HCT116 (cell line): ENCODE results near the gene SLC25A13. TPM values are rescaled to one million over a fixed set of nuclear protein-coding genes. Genes with fewer than 3 reads are reported as not detected.

Experiments
- ATAC-seq: fragments of 200-7000 bp; cut with Tn5 transposase; 2 replicates; pipeline ENCODE4 v1.9.1; 2020; ENCODE audit warnings: mild to moderate bottlenecking, moderate library complexity
- BruUV-seq: library from RNA; stranded (reverse); fragments of 400-500 nt; replicated peaks from 2 replicates; lab custom pipeline; 2021; lab: Mats Ljungman, UMichigan
- CTCF ChIA-PET: fragments of 300-600 bp; sonication (Branson Sonifier 250); formaldehyde crosslinking; loops from one replicate; lab custom pipeline; 2021; ENCODE audit warnings: antibody characterized with exemption; lab: Charles Lee
- POLR2A ChIA-PET: fragments of 300-600, 350-600 bp; sonication (Branson Sonifier 250); formaldehyde crosslinking; loops from one replicate; lab custom pipeline; 2021; ENCODE audit warnings: antibody characterized with exemption; lab: Charles Lee
- RAD21 ChIA-PET, 2 experiments: fragments of 300-600 bp; sonication (Branson Sonifier 250); formaldehyde crosslinking; loops; one replicate each; lab custom pipeline; 2023; ENCODE audit warnings: low total read pairs in 2 of 2; ENCODE audit not compliant: uncharacterized antibody in 2 of 2, unreplicated experiment in 2 of 2, low non-redundant PET in 1 of 2; lab: Charles Lee
- DNase-seq: peaks from one replicate; pipeline ENCODE4 v3.0.0-alpha.2; 2010; ENCODE audit warnings: low read depth, low spot score
- H2AFZ ChIP-seq: fragments of 200-600 bp; shearing (Covaris generic), sonication (generic); 2 replicates; pipeline ENCODE4 v1.6.1; 2017; ENCODE audit warnings: low read depth, mixed run types, mixed read lengths, antibody characterized with exemption, low read length; ENCODE audit not compliant: poor library complexity, severe bottlenecking
- H3K27ac ChIP-seq: 2 replicates; pipeline ENCODE4 v1.5.1; 2012; ENCODE audit warnings: low read depth, low read length
- H3K27me3 ChIP-seq: fragments of 200-600 bp; sonication (generic); 2 replicates; pipeline ENCODE4 v1.6.1; 2016; ENCODE audit warnings: mixed run types, low read length, mixed read lengths; ENCODE audit not compliant: insufficient read depth
- H3K36me3 ChIP-seq, 2 experiments: fragments of 200-500 bp in 1 of 2; fragments of 200-600 bp in 1 of 2; sonication (Bioruptor generic) in 1 of 2; sonication (generic) in 1 of 2; 2 replicates each; pipeline versions ENCODE4 v1.5.1 to v1.6.1; 2014 to 2016; ENCODE audit warnings: low read length in 2 of 2, inconsistent platforms in 1 of 2, mixed read lengths in 1 of 2, mixed run types in 1 of 2; ENCODE audit not compliant: insufficient read depth in 2 of 2, control insufficient read depth in 1 of 2
- H3K4me1 ChIP-seq, 2 experiments: fragments of 200-600 bp in 1 of 2; sonication (generic) in 1 of 2; 2 replicates each; pipeline versions ENCODE4 v1.5.1 to v1.6.1; 2012 to 2017; ENCODE audit warnings: low read length in 2 of 2, inconsistent platforms in 1 of 2, mild to moderate bottlenecking in 1 of 2, mixed read lengths in 1 of 2, mixed run types in 1 of 2, moderate library complexity in 1 of 2; ENCODE audit not compliant: insufficient read depth in 2 of 2, control insufficient read depth in 1 of 2
- H3K4me2 ChIP-seq: fragments of 200-600 bp; sonication (generic); 2 replicates; pipeline ENCODE4 v1.6.1; 2017; ENCODE audit warnings: mixed run types, low read length, mixed read lengths
- H3K4me3 ChIP-seq, 2 experiments: fragments of 200-600 bp in 1 of 2; sonication (generic) in 1 of 2; replicated peaks in 1 of 2; 2 replicates each; pipeline ENCODE4 v1.5.1; 2011 to 2016; ENCODE audit warnings: low read length in 2 of 2, control low read depth in 1 of 2, low read depth in 1 of 2, mild to moderate bottlenecking in 1 of 2, mixed read lengths in 1 of 2, mixed run types in 1 of 2
- H3K79me2 ChIP-seq: fragments of 200-600 bp; sonication (generic); 2 replicates; pipeline ENCODE4 v1.6.1; 2017; ENCODE audit warnings: mild to moderate bottlenecking, mixed run types, low read length, moderate library complexity, mixed read lengths; ENCODE audit not compliant: insufficient read depth
- H3K9ac ChIP-seq: fragments of 200-600 bp; sonication (generic); 2 replicates; pipeline ENCODE4 v1.6.1; 2016; ENCODE audit warnings: low read length, mixed read lengths
- H3K9me2 ChIP-seq: fragments of 200-600 bp; sonication (generic), shearing (Covaris generic); 2 replicates; pipeline ENCODE4 v1.6.1; 2017; ENCODE audit warnings: mixed run types, mild to moderate bottlenecking, moderate library complexity; ENCODE audit not compliant: insufficient read depth
- H3K9me3 ChIP-seq, 2 experiments: fragments of 200-500 bp in 1 of 2; fragments of 200-600 bp in 1 of 2; sonication (Bioruptor generic) in 1 of 2; sonication (generic) in 1 of 2; 2 replicates each; pipeline ENCODE4 v1.6.1; 2014 to 2017; ENCODE audit warnings: low read length in 2 of 2, mixed read lengths in 2 of 2, inconsistent platforms in 1 of 2, low read depth in 1 of 2, mild to moderate bottlenecking in 1 of 2, mixed run types in 1 of 2, moderate library complexity in 1 of 2; ENCODE audit not compliant: control insufficient read depth in 1 of 2, insufficient read depth in 1 of 2
- H4K20me1 ChIP-seq: fragments of 200-600 bp; sonication (generic), shearing (Covaris generic); 2 replicates; pipeline ENCODE4 v1.6.1; 2017; ENCODE audit warnings: mixed run types, mild to moderate bottlenecking, moderate library complexity; ENCODE audit not compliant: insufficient read depth
- EGR1 ChIP-seq: IDR thresholded peaks from 2 replicates; pipeline ENCODE4 v1.6.1; 2012; ENCODE audit warnings: low read depth
- ELF1 ChIP-seq: IDR thresholded peaks from 2 replicates; pipeline ENCODE4 v1.6.1; 2012; ENCODE audit warnings: low read depth, borderline replicate concordance
- EZH2phosphoT487 ChIP-seq: fragments of 200-600 bp; IDR thresholded peaks from 2 replicates; pipeline ENCODE4 v1.6.1; 2018; ENCODE audit warnings: antibody characterized with exemption, borderline replicate concordance
- FOSL1 ChIP-seq: IDR thresholded peaks from 2 replicates; pipeline ENCODE4 v1.6.1; 2012; ENCODE audit warnings: low read depth
- JUND ChIP-seq: IDR thresholded peaks from 2 replicates; pipeline ENCODE4 v1.6.1; 2012
- POLR2A ChIP-seq: IDR thresholded peaks from 2 replicates; pipeline ENCODE4 v1.7.0; 2011; ENCODE audit warnings: borderline replicate concordance; ENCODE audit not compliant: insufficient read depth, insufficient read length; ENCODE audit errors: extremely low read depth
- POLR2AphosphoS5 ChIP-seq: IDR thresholded peaks from 2 replicates; pipeline ENCODE4 v1.6.1; 2011; ENCODE audit warnings: mild to moderate bottlenecking, low read depth, low read length, moderate library complexity
- SIN3A ChIP-seq: IDR thresholded peaks from 2 replicates; pipeline ENCODE4 v1.6.1; 2012; ENCODE audit warnings: low read depth
- SP1 ChIP-seq: IDR thresholded peaks from 2 replicates; pipeline ENCODE4 v1.6.1; 2012; ENCODE audit warnings: low read depth
- SRF ChIP-seq: IDR thresholded peaks from 2 replicates; pipeline ENCODE4 v1.6.1; 2012; ENCODE audit warnings: low read depth
- TCF7L2 ChIP-seq: IDR thresholded peaks from 2 replicates; pipeline ENCODE4 v1.7.0; 2011; ENCODE audit warnings: borderline replicate concordance, inconsistent platforms; ENCODE audit not compliant: insufficient read depth, insufficient read length; ENCODE audit errors: extremely low read depth
- YY1 ChIP-seq: IDR thresholded peaks from 2 replicates; pipeline ENCODE4 v1.6.1; 2011; ENCODE audit warnings: low read length, low read depth, moderate library complexity, mild to moderate bottlenecking; ENCODE audit not compliant: insufficient replicate concordance; ENCODE audit errors: extremely low read depth
- ZBTB33 ChIP-seq: IDR thresholded peaks from 2 replicates; pipeline ENCODE4 v1.6.1; 2011; ENCODE audit warnings: mild to moderate bottlenecking, low read length, moderate library complexity; ENCODE audit not compliant: insufficient replicate concordance; ENCODE audit errors: extremely low read depth
- ZFX ChIP-seq: fragments of 450-650 bp; IDR thresholded peaks from 2 replicates; pipeline ENCODE4 v1.6.1; 2017
- ZNF274 ChIP-seq: fragments of 200-500 bp; sonication (Bioruptor generic); IDR thresholded peaks from 2 replicates; pipeline ENCODE4 v1.6.1; 2014; ENCODE audit warnings: mild to moderate bottlenecking, low read depth, low read length, inconsistent platforms
- intact Hi-C: fragments of 100-400 bp; cut with micrococcal nuclease; formaldehyde crosslinking; loops from 2 replicates; pipeline ENCODE4 v1.10.0; 2022
- total RNA-seq: library from RNA; stranded (reverse); gene quantifications from one replicate; pipeline ENCODE4 v1.2.1, GENCODE V29; 2021; ENCODE audit not compliant: unreplicated experiment
- TF ChIP-seq, protein P1 (sequence below): IDR thresholded peaks from 2 replicates; pipeline ENCODE4 v1.6.1; 2012; ENCODE audit warnings: low read depth
- TF ChIP-seq, protein P2 (sequence below): IDR thresholded peaks from 2 replicates; pipeline ENCODE4 v1.6.1; 2012

SLC25A13 gene
- total RNA-seq, 1 experiment from 2014 or later, result 19.3 TPM

GRCh38 chr7:96212474-96212873, 109.4 kb downstream of the SLC25A13 start:
- Histone ChIP-seq H3K27me3 (no peaks in the 10 kb centered on the region), H3K4me3 (no peak overlapping the region), H4K20me1 (no peaks in the 10 kb centered on the region), H3K4me1 (no peaks in the 10 kb centered on the region), H3K27ac (no peak overlapping the region), H3K9ac (no peak overlapping the region), H3K79me2 (peaks cover 10% of the 10 kb centered on the region; the same call in 1 of the 2 replicates), H3K9me2 (no peaks in the 10 kb centered on the region), H3K36me3 (no peaks in the 10 kb centered on the region), H2AFZ (no peak overlapping the region), H3K4me2 (no peak overlapping the region), H3K9me3 (no peaks in the 10 kb centered on the region)
- TF ChIP-seq ZNF274, result no peak
- ChIA-PET POLR2A (no interaction called here), RAD21 (no interaction called here), CTCF (no interaction called here)
- DNase-seq (no peak), ATAC-seq (no peak)
- no TSS peak for BruUV-seq
- intact Hi-C loops, result no loop called here

DNA sequence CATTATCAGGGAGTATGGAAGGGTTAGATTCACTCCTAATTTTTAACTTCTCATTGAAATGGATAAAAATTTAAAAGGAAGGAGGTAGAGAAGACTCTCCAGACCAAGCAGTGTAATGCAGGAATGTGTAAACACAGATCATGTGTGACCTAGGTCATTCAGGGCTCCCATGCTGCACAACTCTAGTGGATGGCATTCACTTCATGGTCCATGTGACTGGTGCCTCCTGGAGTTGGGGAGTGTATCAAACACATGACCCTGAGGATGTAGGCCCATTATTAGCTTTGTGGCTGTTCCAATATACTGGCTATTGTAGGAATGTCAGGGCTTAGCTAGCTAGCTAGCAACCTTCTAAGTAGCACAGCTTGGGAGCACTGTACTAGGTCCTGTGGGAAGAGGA, 109.9 kb downstream of the SLC25A13 start:
- POLR2A ChIA-PET, result no interaction called here
- ATAC-seq, result no peak
- intact Hi-C loops, result no loop called here
- TF ChIP-seq YY1 (no peak), POLR2A (no peak), ZBTB33 (no peak), EGR1 (no peak), TCF7L2 (no peak), ZFX (no peak), SIN3A (no peak), POLR2AphosphoS5 (no peak), ZNF274 (no peak), JUND (no peak), SRF (no peak), SP1 (no peak), FOSL1 (no peak), ELF1 (no peak), EZH2phosphoT487 (no peak)
- TF ChIP-seq, protein P1, sequence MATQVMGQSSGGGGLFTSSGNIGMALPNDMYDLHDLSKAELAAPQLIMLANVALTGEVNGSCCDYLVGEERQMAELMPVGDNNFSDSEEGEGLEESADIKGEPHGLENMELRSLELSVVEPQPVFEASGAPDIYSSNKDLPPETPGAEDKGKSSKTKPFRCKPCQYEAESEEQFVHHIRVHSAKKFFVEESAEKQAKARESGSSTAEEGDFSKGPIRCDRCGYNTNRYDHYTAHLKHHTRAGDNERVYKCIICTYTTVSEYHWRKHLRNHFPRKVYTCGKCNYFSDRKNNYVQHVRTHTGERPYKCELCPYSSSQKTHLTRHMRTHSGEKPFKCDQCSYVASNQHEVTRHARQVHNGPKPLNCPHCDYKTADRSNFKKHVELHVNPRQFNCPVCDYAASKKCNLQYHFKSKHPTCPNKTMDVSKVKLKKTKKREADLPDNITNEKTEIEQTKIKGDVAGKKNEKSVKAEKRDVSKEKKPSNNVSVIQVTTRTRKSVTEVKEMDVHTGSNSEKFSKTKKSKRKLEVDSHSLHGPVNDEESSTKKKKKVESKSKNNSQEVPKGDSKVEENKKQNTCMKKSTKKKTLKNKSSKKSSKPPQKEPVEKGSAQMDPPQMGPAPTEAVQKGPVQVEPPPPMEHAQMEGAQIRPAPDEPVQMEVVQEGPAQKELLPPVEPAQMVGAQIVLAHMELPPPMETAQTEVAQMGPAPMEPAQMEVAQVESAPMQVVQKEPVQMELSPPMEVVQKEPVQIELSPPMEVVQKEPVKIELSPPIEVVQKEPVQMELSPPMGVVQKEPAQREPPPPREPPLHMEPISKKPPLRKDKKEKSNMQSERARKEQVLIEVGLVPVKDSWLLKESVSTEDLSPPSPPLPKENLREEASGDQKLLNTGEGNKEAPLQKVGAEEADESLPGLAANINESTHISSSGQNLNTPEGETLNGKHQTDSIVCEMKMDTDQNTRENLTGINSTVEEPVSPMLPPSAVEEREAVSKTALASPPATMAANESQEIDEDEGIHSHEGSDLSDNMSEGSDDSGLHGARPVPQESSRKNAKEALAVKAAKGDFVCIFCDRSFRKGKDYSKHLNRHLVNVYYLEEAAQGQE, result no peak
- TF ChIP-seq, protein P2, sequence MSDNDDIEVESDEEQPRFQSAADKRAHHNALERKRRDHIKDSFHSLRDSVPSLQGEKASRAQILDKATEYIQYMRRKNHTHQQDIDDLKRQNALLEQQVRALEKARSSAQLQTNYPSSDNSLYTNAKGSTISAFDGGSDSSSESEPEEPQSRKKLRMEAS, result no peak

More for the DNA sequence above, 109.9 kb downstream of the SLC25A13 start:
- H3K4me2 ChIP-seq, result no peak overlapping the region
- H3K36me3 ChIP-seq, result no peaks in the 10 kb centered on the region
- H3K9me2 ChIP-seq, result no peaks in the 10 kb centered on the region
- no TSS peak for BruUV-seq
- no peaks in the 10 kb centered on the region for H4K20me1 ChIP-seq
- no peaks in the 10 kb centered on the region for H3K9me3 ChIP-seq
- H3K27ac ChIP-seq, result no peak overlapping the region
- no peak overlapping the region for H3K9ac ChIP-seq
- H3K27me3 ChIP-seq, result no peaks in the 10 kb centered on the region
- DNase-seq, result no peak
- no peak overlapping the region for H3K4me3 ChIP-seq
- H2AFZ ChIP-seq, result no peak overlapping the region
- no peaks in the 10 kb centered on the region for H3K4me1 ChIP-seq
- RAD21 ChIA-PET, result no interaction called here
- H3K79me2 ChIP-seq, result peaks cover 8% of the 10 kb centered on the region; the same call in 1 of the 2 replicates
- CTCF ChIA-PET, result no interaction called here
